H1 (cell line): ENCODE results near the gene ABCG1. TPM values are rescaled to one million over a fixed set of nuclear protein-coding genes. Genes with fewer than 3 reads are reported as not detected.

Experiments used
- CTCF ChIA-PET: fragments of 300-600 bp; sonication (Branson Sonifier 250); formaldehyde crosslinking; loops from one replicate; lab custom pipeline; 2021; ENCODE audit not compliant: partially characterized antibody; lab: Charles Lee
- POLR2A ChIA-PET: fragments of 300-600 bp; sonication (Branson Sonifier 250); formaldehyde crosslinking; loops from one replicate; lab custom pipeline; 2021; ENCODE audit warnings: inconsistent platforms; ENCODE audit not compliant: partially characterized antibody; lab: Charles Lee
- DNase-seq, 2 experiments: peaks; one replicate each; pipeline versions ENCODE4 v3.0.0 to v3.0.0-alpha.2; 2010 to 2022; ENCODE audit warnings: low spot score in 2 of 2, low read depth in 1 of 2, mixed read lengths in 1 of 2
- FAIRE-seq: peaks from 2 replicates; lab custom pipeline; 2011; peaks lifted over from hg19 to GRCh38; lab: Jason Lieb, UNC
- H2AFZ ChIP-seq: 2 replicates; pipeline ENCODE4 v1.8.1; 2012; ENCODE audit warnings: low read length, inconsistent platforms
- H2AK5ac ChIP-seq: 2 replicates; pipeline ENCODE4 v1.6.1; 2013; ENCODE audit warnings: low read depth, low read length
- H2BK120ac ChIP-seq: replicated peaks from 2 replicates; pipeline ENCODE3; 2013; ENCODE audit warnings: low read depth, low read length, inconsistent platforms
- H2BK12ac ChIP-seq: 2 replicates; pipeline ENCODE4 v1.6.1; 2013; ENCODE audit warnings: low read depth, low read length
- H2BK15ac ChIP-seq: 2 replicates; pipeline ENCODE4 v1.6.1; 2013; ENCODE audit warnings: low read length
- H2BK20ac ChIP-seq: 2 replicates; pipeline ENCODE4 v1.6.1; 2013; ENCODE audit warnings: low read length
- H2BK5ac ChIP-seq: 2 replicates; pipeline ENCODE4 v1.6.1; 2013; ENCODE audit warnings: low read depth, low read length
- H3K14ac ChIP-seq: 2 replicates; pipeline ENCODE4 v1.6.1; 2013; ENCODE audit warnings: inconsistent platforms; ENCODE audit not compliant: insufficient read length
- H3K18ac ChIP-seq: 2 replicates; pipeline ENCODE4 v1.6.1; 2013; ENCODE audit warnings: low read length; ENCODE audit errors: extremely low read depth
- H3K23ac ChIP-seq: 2 replicates; pipeline ENCODE4 v1.6.1; 2013; ENCODE audit warnings: inconsistent platforms; ENCODE audit not compliant: insufficient read length
- H3K23me2 ChIP-seq: 2 replicates; pipeline ENCODE4 v1.6.1; 2013; ENCODE audit warnings: low read depth, low read length
- H3K27ac ChIP-seq: 2 replicates; pipeline ENCODE4 v1.6.1; 2011; ENCODE audit warnings: low read depth, low read length, inconsistent platforms
- H3K27me3 ChIP-seq, 4 experiments: replicated peaks in 1 of 4; 1 replicate in 1 of 4; 2 replicates in 3 of 4; pipeline versions ENCODE4 v1.6.1 to v1.8.1; 2011 to 2013; ENCODE audit warnings: low read length in 3 of 4, mild to moderate bottlenecking in 3 of 4, inconsistent platforms in 2 of 4, mixed read lengths in 2 of 4, moderate library complexity in 1 of 4; ENCODE audit not compliant: control insufficient read depth in 3 of 4, insufficient read depth in 3 of 4; ENCODE audit errors: extremely low read depth in 1 of 4
- H3K36me3 ChIP-seq, 4 experiments: 2 replicates each; pipeline versions ENCODE4 v1.6.1 to v1.8.1; 2011 to 2013; ENCODE audit warnings: mild to moderate bottlenecking in 4 of 4, low read length in 3 of 4, moderate library complexity in 2 of 4, control low read depth in 1 of 4, inconsistent platforms in 1 of 4; ENCODE audit not compliant: insufficient read depth in 4 of 4, control insufficient read depth in 2 of 4
- H3K4ac ChIP-seq: replicated peaks from 2 replicates; pipeline ENCODE3; 2013; ENCODE audit warnings: low read length, low read depth, mixed read lengths, inconsistent platforms; ENCODE audit not compliant: insufficient read length
- H3K4me1 ChIP-seq, 4 experiments: replicated peaks in 1 of 4; 1 replicate in 1 of 4; 2 replicates in 3 of 4; pipeline versions ENCODE4 v1.6.1 to v1.8.1; 2011 to 2013; ENCODE audit warnings: low read length in 3 of 4, inconsistent platforms in 2 of 4, mixed read lengths in 1 of 4; ENCODE audit not compliant: insufficient read depth in 4 of 4, control insufficient read depth in 3 of 4
- H3K4me2 ChIP-seq, 2 experiments: 2 replicates each; pipeline versions ENCODE4 v1.6.1 to v1.8.1; 2011 to 2013; ENCODE audit warnings: low read depth in 2 of 2, low read length in 2 of 2, control low read depth in 1 of 2, inconsistent platforms in 1 of 2, mild to moderate bottlenecking in 1 of 2; ENCODE audit not compliant: insufficient read depth in 1 of 2
- H3K4me3 ChIP-seq, 4 experiments: fragments of 200-600, 300-600 bp in 1 of 4; sonication (generic), shearing (Covaris generic), sonication (Bioruptor Twin) in 1 of 4; 2 replicates each; pipeline versions ENCODE4 v1.5.1 to v1.8.1; 2011 to 2016; ENCODE audit warnings: low read length in 4 of 4, low read depth in 3 of 4, control low read depth in 2 of 4, inconsistent platforms in 2 of 4, mild to moderate bottlenecking in 2 of 4, mixed read lengths in 1 of 4, moderate library complexity in 1 of 4; ENCODE audit not compliant: insufficient read depth in 2 of 4; ENCODE audit errors: extremely low read depth in 1 of 4
- H3K56ac ChIP-seq: replicated peaks from 2 replicates; pipeline ENCODE3; 2013; ENCODE audit warnings: low read depth, mild to moderate bottlenecking, mixed read lengths, low read length, inconsistent platforms; ENCODE audit not compliant: insufficient read length
- H3K79me1 ChIP-seq: 2 replicates; pipeline ENCODE4 v1.6.1; 2013; ENCODE audit warnings: low read depth, low read length, control low read depth
- H3K79me2 ChIP-seq, 2 experiments: 2 replicates each; pipeline versions ENCODE4 v1.6.1 to v1.8.1; 2012 to 2013; ENCODE audit warnings: low read length in 2 of 2, mild to moderate bottlenecking in 2 of 2, inconsistent platforms in 1 of 2; ENCODE audit not compliant: insufficient read depth in 2 of 2, control insufficient read depth in 1 of 2
- H3K9ac ChIP-seq, 4 experiments: replicated peaks in 1 of 4; 1 replicate in 1 of 4; 2 replicates in 3 of 4; pipeline versions ENCODE4 v1.6.1 to v1.8.1; 2011 to 2013; ENCODE audit warnings: low read depth in 3 of 4, low read length in 3 of 4, control low read depth in 2 of 4, mild to moderate bottlenecking in 2 of 4, moderate library complexity in 2 of 4, inconsistent platforms in 1 of 4; ENCODE audit errors: extremely low read depth in 1 of 4
- H3K9me3 ChIP-seq, 2 experiments: 2 replicates each; pipeline versions ENCODE4 v1.6.1 to v1.8.1; 2012 to 2013; ENCODE audit warnings: mild to moderate bottlenecking in 2 of 2, moderate library complexity in 2 of 2, control low read depth in 1 of 2, inconsistent platforms in 1 of 2, low read depth in 1 of 2, low read length in 1 of 2, mixed read lengths in 1 of 2; ENCODE audit not compliant: insufficient read depth in 2 of 2
- H4K20me1 ChIP-seq, 2 experiments: replicated peaks in 1 of 2; 2 replicates each; pipeline versions ENCODE3 to v1.8.1; 2011 to 2013; ENCODE audit warnings: inconsistent platforms in 2 of 2, low read length in 2 of 2, mild to moderate bottlenecking in 1 of 2; ENCODE audit not compliant: insufficient read depth in 2 of 2, control insufficient read depth in 1 of 2
- H4K5ac ChIP-seq: 2 replicates; pipeline ENCODE4 v1.6.1; 2013; ENCODE audit warnings: low read length, low read depth, mixed read lengths, inconsistent platforms; ENCODE audit not compliant: insufficient read length
- H4K8ac ChIP-seq: 2 replicates; pipeline ENCODE4 v1.8.0; 2013; ENCODE audit warnings: mild to moderate bottlenecking, moderate library complexity, low read length, inconsistent platforms; ENCODE audit not compliant: insufficient read depth; ENCODE audit errors: extremely low read depth
- H4K91ac ChIP-seq: replicated peaks from 2 replicates; pipeline ENCODE3; 2013; ENCODE audit warnings: low read length, mixed read lengths, inconsistent platforms; ENCODE audit not compliant: insufficient read length
- HDAC2 ChIP-seq, 2 experiments: fragments of 300-600 bp in 1 of 2; sonication (generic) in 1 of 2; IDR thresholded peaks; 2 replicates each; pipeline ENCODE4 v1.6.1; 2011 to 2012; ENCODE audit warnings: low read depth in 2 of 2, low read length in 2 of 2, mild to moderate bottlenecking in 2 of 2, moderate library complexity in 2 of 2, borderline replicate concordance in 1 of 2, inconsistent platforms in 1 of 2
- JUN ChIP-seq: IDR thresholded peaks from 2 replicates; pipeline ENCODE4 v1.6.1; 2011; ENCODE audit warnings: low read depth, mild to moderate bottlenecking, improper control_type of control experiment, low read length
- KDM4A ChIP-seq: IDR thresholded peaks from one replicate; pipeline ENCODE4 v1.7.1; 2012; ENCODE audit warnings: low read depth, mild to moderate bottlenecking, moderate library complexity, low read length, inconsistent platforms; ENCODE audit not compliant: severe bottlenecking
- MAX ChIP-seq: IDR thresholded peaks from 2 replicates; pipeline ENCODE4 v1.6.1; 2012; ENCODE audit warnings: inconsistent platforms
- POLR2A ChIP-seq, 2 experiments: IDR thresholded peaks; 1 replicate in 1 of 2; 2 replicates in 1 of 2; pipeline ENCODE4 v1.6.1; 2011; ENCODE audit warnings: low read depth in 2 of 2, low read length in 2 of 2, mild to moderate bottlenecking in 2 of 2; ENCODE audit errors: control extremely low read depth in 1 of 2
- RAD21 ChIP-seq, 2 experiments: IDR thresholded peaks in 1 of 2; conservative IDR thresholded peaks in 1 of 2; 2 replicates each; pipeline ENCODE4 v1.6.1; 2011; ENCODE audit warnings: low read depth in 2 of 2, low read length in 2 of 2, improper control_type of control experiment in 1 of 2, inconsistent platforms in 1 of 2, mild to moderate bottlenecking in 1 of 2, moderate library complexity in 1 of 2
- SRF ChIP-seq: IDR thresholded peaks from 2 replicates; pipeline ENCODE4 v1.6.1; 2011; ENCODE audit warnings: mild to moderate bottlenecking, low read depth, low read length, moderate library complexity
- TAF7 ChIP-seq: optimal IDR thresholded peaks from 2 replicates; pipeline ENCODE3; 2011; ENCODE audit warnings: low read depth, mild to moderate bottlenecking, inconsistent platforms, low read length, moderate library complexity, borderline replicate concordance
- TCF12 ChIP-seq: IDR thresholded peaks from 2 replicates; pipeline ENCODE4 v1.6.1; 2011; ENCODE audit warnings: low read depth, mild to moderate bottlenecking, low read length
- WGBS, 2 experiments: shearing (Covaris generic) in 1 of 2; methylation state at CpG; one replicate each; pipeline versions ENCODE4 v1.1.6 to v1.1.7; 2013 to 2015; ENCODE audit warnings: low lambda C conversion rate in 2 of 2, mixed read lengths in 2 of 2, inconsistent platforms in 1 of 2, low coverage in 1 of 2, missing lambda C conversion rate in 1 of 2; ENCODE audit not compliant: insufficient replicate concordance in 2 of 2, insufficient coverage in 1 of 2, insufficient read length in 1 of 2; ENCODE audit errors: extremely low coverage in 1 of 2, missing lambda C conversion rate in 1 of 2; 5-methylcytosine and 5-hydroxymethylcytosine counted together
- polyA plus RNA-seq, 7 experiments: library from polyadenylated mRNA; depleted of rRNA in 3 of 7; stranded (reverse) in 5 of 7; unstranded in 2 of 7; fragments of >200 nt in 5 of 7; fragments of 200-250 nt in 2 of 7; gene quantifications; 1 replicate in 5 of 7; 2 replicates in 1 of 7; 4 replicates in 1 of 7; pipeline versions ENCODE4 v1.2.1 to v1.2.3, GENCODE V29; 2011 to 2013; ENCODE audit warnings: missing spikeins in 2 of 7, mixed read lengths in 2 of 7
- total RNA-seq: library from RNA; stranded (reverse); fragmentation: NEBNext Ultra II Directional; extraction: Animal tissue kit (Norgen Biotek cat#: 25700); gene quantifications from 2 replicates; pipeline ENCODE4 v1.2.1, GENCODE V29; 2021
- TF ChIP-seq, protein P1 (sequence below): IDR thresholded peaks from 2 replicates; pipeline ENCODE4 v1.6.1; 2011; ENCODE audit warnings: low read depth, mild to moderate bottlenecking, low read length; ENCODE audit not compliant: insufficient read depth
- TF ChIP-seq, protein P2 (sequence below): IDR thresholded peaks from 2 replicates; pipeline ENCODE4 v1.6.1; 2011; ENCODE audit warnings: low read length, improper control_type of control experiment

Gene ABCG1
- total and polyA plus RNA-seq, 2 of the 8 experiments (the other 6 are each of a cell fraction or from before 2014, with no cell fraction given): 2.1 to 4.0 TPM

- Histone ChIP-seq H3K27me3 (no peaks in the 10 kb centered on the region), H2BK15ac (no peak overlapping the region), H2AK5ac (no peak overlapping the region), H4K91ac (no peak overlapping the region), H3K56ac (no peak overlapping the region), H4K8ac (no peak overlapping the region), H3K4ac (no peak overlapping the region), H3K27ac (no peak overlapping the region), H3K23me2 (peaks cover 1% of the 10 kb centered on the region; the same call in 1 of the 2 replicates), H3K23ac (no peak overlapping the region), H2BK12ac (no peak overlapping the region), H3K4me2 (no peak overlapping the region), H3K4me1 (no peaks in the 10 kb centered on the region), H3K4me3 (no peak overlapping the region), H3K79me1 (peaks cover under 1% of the 10 kb centered on the region; the same call in 1 of the 2 replicates), H3K18ac (no peak overlapping the region), H4K5ac (no peak overlapping the region), H2BK20ac (no peak overlapping the region), H3K9me3 (no peaks in the 10 kb centered on the region), H3K36me3 (no peaks in the 10 kb centered on the region), H3K14ac (no peak overlapping the region), H3K9ac (no peak overlapping the region; a peak in 1 of 7 replicates), H2AFZ (no peak overlapping the region), H3K79me2 (no peaks in the 10 kb centered on the region), H2BK120ac (no peak overlapping the region), H2BK5ac (no peak overlapping the region), H4K20me1 (peaks cover 0 to 2% of the 10 kb centered on the region in 2 experiments)
- WGBS, 2 experiments: 80% methylated on average over 4 of the region's 5 CpGs; no CpG with 5 or more reads in 1 of the 2 experiments
- DNase-seq (no peak), FAIRE-seq (no peak)
- ChIA-PET POLR2A (interaction anchor here (1.1 kb wide), 1 partner anchor 36 kb away, joined by 3 read pairs; no protein-coding TSS in a partner anchor), CTCF (interaction anchor here (0.7 to 6.5 kb wide), 4 partner anchors 10 to 47 kb away, joined by 3 to 36 read pairs (median 4); no protein-coding TSS in a partner anchor)
- TF ChIP-seq TCF12: no peak
- no peak for TF ChIP-seq RAD21 (IDR thresholded peaks at IDR 0.05 in 1 of 2, conservative IDR thresholded peaks at IDR 0.05 in 1 of 2; ENCODE audit: low read depth in 2 of 2, low read length in 2 of 2)
- TF ChIP-seq, protein P1, sequence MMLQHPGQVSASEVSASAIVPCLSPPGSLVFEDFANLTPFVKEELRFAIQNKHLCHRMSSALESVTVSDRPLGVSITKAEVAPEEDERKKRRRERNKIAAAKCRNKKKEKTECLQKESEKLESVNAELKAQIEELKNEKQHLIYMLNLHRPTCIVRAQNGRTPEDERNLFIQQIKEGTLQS: no peak
- no peak for TF ChIP-seq TAF7
- no peak for TF ChIP-seq KDM4A
- TF ChIP-seq, protein P2, sequence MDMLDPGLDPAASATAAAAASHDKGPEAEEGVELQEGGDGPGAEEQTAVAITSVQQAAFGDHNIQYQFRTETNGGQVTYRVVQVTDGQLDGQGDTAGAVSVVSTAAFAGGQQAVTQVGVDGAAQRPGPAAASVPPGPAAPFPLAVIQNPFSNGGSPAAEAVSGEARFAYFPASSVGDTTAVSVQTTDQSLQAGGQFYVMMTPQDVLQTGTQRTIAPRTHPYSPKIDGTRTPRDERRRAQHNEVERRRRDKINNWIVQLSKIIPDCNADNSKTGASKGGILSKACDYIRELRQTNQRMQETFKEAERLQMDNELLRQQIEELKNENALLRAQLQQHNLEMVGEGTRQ: no peak
- TF ChIP-seq HDAC2 (IDR thresholded peaks at IDR 0.05; ENCODE audit: borderline replicate concordance in 1 of 2, low read depth in 2 of 2, low read length in 2 of 2): no peak
- TF ChIP-seq JUN: no peak
- no peak for TF ChIP-seq POLR2A (IDR thresholded peaks at IDR 0.05; ENCODE audit: control extremely low read depth in 1 of 2, low read depth in 2 of 2, low read length in 2 of 2)
- TF ChIP-seq SRF: no peak
- no peak for TF ChIP-seq MAX
Observed at GRCh38 chr21:42298657-42299056, 79.7 kb downstream of the ABCG1 start.
